ENCODE measurements around the gene ZNF511. TPM values are rescaled to one million over a fixed set of nuclear protein-coding genes. Genes with fewer than 3 reads are reported as not detected.
A peak's percentile ranks its signal among the peaks of the same experiment; 100 is the strongest.

Gene ZNF511
- total and polyA plus RNA-seq, 2 of the 4 experiments (the other 2 are of a cell fraction), result 13.6 to 32.6 TPM

DNA sequence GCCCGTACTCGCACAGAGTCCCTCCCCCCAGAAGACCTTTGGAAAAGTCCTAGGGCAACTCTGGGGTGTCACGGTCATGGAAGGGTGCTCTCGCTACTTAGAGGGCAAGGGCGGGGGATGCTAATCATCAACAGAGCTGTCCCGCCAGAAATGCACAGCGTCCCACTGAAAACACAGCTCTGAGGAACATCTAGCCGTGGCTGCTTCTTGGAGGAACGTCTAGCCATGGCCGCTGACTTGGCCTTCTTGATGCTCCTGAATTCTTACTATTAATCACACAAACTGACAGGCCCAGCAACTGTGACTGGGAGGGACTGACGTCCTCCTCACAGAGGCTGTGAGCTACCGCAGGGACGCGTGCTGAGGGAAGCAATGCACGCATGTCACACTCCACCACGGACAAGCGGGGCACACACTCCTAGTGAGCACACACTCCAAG is 1.8 kb upstream of the ZNF511 start:
- no peak for TF ChIP-seq CEBPB (IDR thresholded peaks at IDR 0.05; ENCODE audit: low read depth, low read length)
- no peak for TF ChIP-seq NFE2L2 (IDR thresholded peaks at IDR 0.05; ENCODE audit: low read depth, low read length)
- H3K9ac ChIP-seq (ENCODE audit: low read depth, low read length), result no peak overlapping the region
- H3K4me2 ChIP-seq (ENCODE audit: low read depth, low read length), result peak overlapping the region; percentile 100; the same call in 1 of the 2 replicates
- no peak overlapping the region for H3K14ac ChIP-seq (replicated peaks; ENCODE audit: low read depth, low read length)
- peaks cover 56% of the 10 kb centered on the region for H4K20me1 ChIP-seq (ENCODE audit: insufficient read depth, low read length)
- H2AFZ ChIP-seq (replicated peaks; ENCODE audit: low read length, poor library complexity), result peak overlapping the region; percentile 43
- H3K4me3 ChIP-seq (ENCODE audit: insufficient read depth, low read depth, low read length), result no peak overlapping the region
- H2BK5ac ChIP-seq (ENCODE audit: low read depth, low read length, poor library complexity, severe bottlenecking), result no peak overlapping the region
- H3K9me1 ChIP-seq (ENCODE audit: insufficient read depth, low read length), result peaks cover 14% of the 10 kb centered on the region; the same call in 1 of the 2 replicates
- no peak overlapping the region for H3K23ac ChIP-seq (ENCODE audit: low read depth, low read length)
- no peak overlapping the region for H2AK5ac ChIP-seq (ENCODE audit: low read depth, low read length)
- no peak overlapping the region for H3K27ac ChIP-seq (ENCODE audit: insufficient read depth, low read length)
- peaks cover 14 to 62% of the 10 kb centered on the region in 2 experiments for H3K79me1 ChIP-seq (ENCODE audit: low read depth in 1 of 2, low read length in 2 of 2)
- no peak for ATAC-seq (ENCODE audit: low read depth)
- no peak overlapping the region for H4K8ac ChIP-seq (ENCODE audit: low read depth in 2 of 2, low read length in 2 of 2)
- H3K56ac ChIP-seq (ENCODE audit: extremely low read depth, insufficient read depth, low read length), result no peak overlapping the region
- no peak for DNase-seq
- in situ Hi-C loops (cut with MboI; ENCODE audit: low sequenced_read_pairs), result no loop called here
- no peak overlapping the region for H3K4ac ChIP-seq (ENCODE audit: low read depth, low read length)
- no peak overlapping the region for H2AK9ac ChIP-seq (replicated peaks; ENCODE audit: low read depth, low read length, poor library complexity)
- H2BK20ac ChIP-seq (ENCODE audit: low read depth, low read length), result no peak overlapping the region
- H4K5ac ChIP-seq (ENCODE audit: low read depth, low read length), result no peak overlapping the region
- H3K18ac ChIP-seq (ENCODE audit: low read depth, low read length), result no peak overlapping the region
- H2BK120ac ChIP-seq (ENCODE audit: low read depth, low read length), result no peak overlapping the region
- H3K27me3 ChIP-seq (ENCODE audit: control insufficient read depth, insufficient read depth, low read length), result no peaks in the 10 kb centered on the region
- no peak overlapping the region for H2BK15ac ChIP-seq (ENCODE audit: low read depth, low read length)
- 80% methylated on average over 7 of the region's 17 CpGs; no CpG with 5 or more reads in 1 of the 2 experiments for WGBS, 2 experiments (ENCODE audit: extremely low coverage in 2 of 2, insufficient read length in 1 of 2)
- H3K4me1 ChIP-seq (ENCODE audit: control insufficient read depth, insufficient read depth, low read length), result peaks cover 8% of the 10 kb centered on the region
- dilution Hi-C loops (cut with HindIII; ENCODE audit: low sequenced_read_pairs, unreplicated experiment), result no loop called here
- no peak overlapping the region for H4K91ac ChIP-seq (ENCODE audit: insufficient read depth, low read depth, low read length)
- H3K9me3 ChIP-seq (ENCODE audit: control insufficient read depth, insufficient read depth, low read length), result no peaks in the 10 kb centered on the region
- POLR2A ChIA-PET (ENCODE audit: unreplicated experiment), result no interaction called here
- intact Hi-C loops (cut with micrococcal nuclease), result loop anchor here (5.0 kb wide), 2 partner anchors 45 to 160 kb away; no protein-coding TSS in a partner anchor
- CTCF ChIA-PET, result interaction anchor here (1.0 kb wide), 1 partner anchor 28 kb away, joined by 3 read pairs; no protein-coding TSS in a partner anchor
- BruUV-seq (replicated peaks), result no TSS peak
- peaks cover 13% of the 10 kb centered on the region; the same call in 1 of the 2 replicates for H3K36me3 ChIP-seq (ENCODE audit: control insufficient read depth, insufficient read depth, low read length)
